Astrocyte of the spinal cord (primary cell): ENCODE results near the gene RALGPS1.
"Not testable (repeated sequence)": the region's sequence is repeated elsewhere in the genome, so short reads cannot be mapped to it uniquely, and the experiment has no call there.

ENCODE experiments used
- DNase-seq: peaks from one replicate; pipeline ENCODE4 v3.0.0; 2011; ENCODE audit warnings: low read depth, low spot score
- H3K4me3 ChIP-seq: 2 replicates; pipeline ENCODE4 v1.5.1; 2011; ENCODE audit warnings: low read depth, mild to moderate bottlenecking, low read length, moderate library complexity
- in situ Hi-C: cut with HindIII; loops from 2 replicates; pipeline ENCODE4 v1.10.0; 2017; ENCODE audit warnings: low sequenced_read_pairs
- TF ChIP-seq, protein P1 (sequence below): IDR thresholded peaks from 2 replicates; pipeline ENCODE4 v1.5.1; 2012; ENCODE audit warnings: low read depth, mild to moderate bottlenecking, low read length, inconsistent platforms

The RALGPS1 gene

DNA sequence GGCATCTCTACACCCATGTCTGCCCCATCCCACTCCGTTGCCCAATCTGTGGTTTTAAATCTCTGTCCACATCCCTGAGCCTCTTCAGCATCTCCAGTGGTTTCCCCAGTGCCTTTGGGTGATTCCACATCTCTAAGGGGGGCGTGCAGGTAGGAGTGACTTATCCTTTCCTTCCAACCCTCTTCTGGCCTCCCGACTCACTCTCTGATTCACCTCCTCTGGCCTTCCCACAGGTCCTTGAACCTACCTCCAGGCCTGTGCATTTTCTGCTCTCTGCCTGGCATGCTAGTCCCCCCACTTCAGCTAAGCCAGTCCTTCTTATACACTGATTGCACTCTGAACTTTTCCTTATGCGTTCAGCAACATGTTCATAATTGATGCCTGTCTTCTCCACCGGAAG is 99.0 kb downstream of the RALGPS1 start:
- DNase-seq: no peak
- H3K4me3 ChIP-seq: no peak overlapping the region
- TF ChIP-seq, protein P1, sequence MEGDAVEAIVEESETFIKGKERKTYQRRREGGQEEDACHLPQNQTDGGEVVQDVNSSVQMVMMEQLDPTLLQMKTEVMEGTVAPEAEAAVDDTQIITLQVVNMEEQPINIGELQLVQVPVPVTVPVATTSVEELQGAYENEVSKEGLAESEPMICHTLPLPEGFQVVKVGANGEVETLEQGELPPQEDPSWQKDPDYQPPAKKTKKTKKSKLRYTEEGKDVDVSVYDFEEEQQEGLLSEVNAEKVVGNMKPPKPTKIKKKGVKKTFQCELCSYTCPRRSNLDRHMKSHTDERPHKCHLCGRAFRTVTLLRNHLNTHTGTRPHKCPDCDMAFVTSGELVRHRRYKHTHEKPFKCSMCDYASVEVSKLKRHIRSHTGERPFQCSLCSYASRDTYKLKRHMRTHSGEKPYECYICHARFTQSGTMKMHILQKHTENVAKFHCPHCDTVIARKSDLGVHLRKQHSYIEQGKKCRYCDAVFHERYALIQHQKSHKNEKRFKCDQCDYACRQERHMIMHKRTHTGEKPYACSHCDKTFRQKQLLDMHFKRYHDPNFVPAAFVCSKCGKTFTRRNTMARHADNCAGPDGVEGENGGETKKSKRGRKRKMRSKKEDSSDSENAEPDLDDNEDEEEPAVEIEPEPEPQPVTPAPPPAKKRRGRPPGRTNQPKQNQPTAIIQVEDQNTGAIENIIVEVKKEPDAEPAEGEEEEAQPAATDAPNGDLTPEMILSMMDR: no peak
- in situ Hi-C loops: no loop called here

DNA sequence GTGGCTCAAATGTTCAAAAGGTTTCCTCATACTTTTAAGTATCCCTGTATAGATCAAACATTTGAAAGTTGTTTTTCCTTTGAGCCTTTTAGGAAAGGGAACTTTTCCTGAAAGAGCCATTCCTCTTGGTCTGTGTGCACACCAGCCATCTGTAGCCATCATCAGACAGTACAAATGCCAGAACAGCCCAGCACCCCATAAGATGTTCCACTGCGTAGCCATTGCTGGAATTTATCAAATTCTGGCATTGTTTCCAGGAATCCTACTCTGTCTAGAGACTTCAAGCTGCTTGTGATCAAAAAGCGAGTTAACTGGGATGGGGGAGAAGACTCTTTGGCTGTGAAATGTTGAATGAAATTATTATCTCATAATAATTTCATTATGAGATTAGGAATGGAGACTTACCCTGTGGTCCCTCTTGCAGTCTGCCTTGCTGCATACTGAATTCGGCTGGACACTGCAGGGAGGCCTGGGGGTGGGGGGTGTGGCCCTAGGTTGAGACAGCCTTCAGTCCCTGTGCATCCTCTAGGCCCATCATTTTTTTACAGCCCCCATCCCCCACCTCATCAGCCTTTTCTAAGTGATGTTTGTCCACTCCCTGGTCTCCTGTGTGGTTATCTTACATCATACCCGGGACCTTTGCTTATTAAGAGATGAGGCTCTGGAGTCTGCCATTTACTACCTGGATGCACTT is 99.8 kb downstream of the RALGPS1 start:
- TF ChIP-seq, protein P1: no peak
- in situ Hi-C loops: no loop called here
- no peak overlapping the region for H3K4me3 ChIP-seq
- no peak for DNase-seq

GRCh38 chr9:127014910-127015540 is 100.4 kb downstream of the RALGPS1 start:
- no peak for DNase-seq
- no peak overlapping the region for H3K4me3 ChIP-seq
- TF ChIP-seq, protein P1: no peak
- in situ Hi-C loops: no loop called here

DNA sequence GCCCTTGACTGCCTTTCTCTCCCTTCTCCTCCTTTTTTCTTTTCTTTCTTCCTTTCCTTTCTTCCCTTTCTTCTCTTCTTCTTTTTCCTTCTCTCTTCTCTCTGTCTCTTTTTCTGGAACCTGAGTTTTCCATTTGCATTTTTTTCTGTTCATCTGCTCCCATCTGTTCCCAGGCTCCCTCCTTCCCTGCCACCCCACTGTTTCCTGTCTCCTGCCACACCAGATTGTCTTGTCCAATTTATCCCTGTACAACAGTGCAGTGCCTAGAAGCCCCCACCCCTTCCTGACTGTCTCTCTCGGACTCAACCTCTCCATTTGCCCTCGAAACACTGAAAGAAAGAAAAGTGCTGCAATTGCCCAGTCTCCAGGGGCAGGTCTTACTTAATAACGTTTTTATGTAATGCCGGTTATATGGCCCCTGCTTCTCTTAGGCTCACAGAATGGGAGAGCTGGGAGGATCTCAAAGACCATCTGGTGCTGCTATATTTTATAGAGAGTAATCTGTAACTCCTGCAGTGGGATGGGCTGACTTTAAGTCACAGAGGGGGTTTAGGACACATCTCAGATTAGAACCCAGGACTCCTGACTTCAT is 101.4 kb downstream of the RALGPS1 start:
- DNase-seq: no peak
- H3K4me3 ChIP-seq: no peak overlapping the region
- in situ Hi-C loops: no loop called here
- TF ChIP-seq, protein P1: no peak

DNA sequence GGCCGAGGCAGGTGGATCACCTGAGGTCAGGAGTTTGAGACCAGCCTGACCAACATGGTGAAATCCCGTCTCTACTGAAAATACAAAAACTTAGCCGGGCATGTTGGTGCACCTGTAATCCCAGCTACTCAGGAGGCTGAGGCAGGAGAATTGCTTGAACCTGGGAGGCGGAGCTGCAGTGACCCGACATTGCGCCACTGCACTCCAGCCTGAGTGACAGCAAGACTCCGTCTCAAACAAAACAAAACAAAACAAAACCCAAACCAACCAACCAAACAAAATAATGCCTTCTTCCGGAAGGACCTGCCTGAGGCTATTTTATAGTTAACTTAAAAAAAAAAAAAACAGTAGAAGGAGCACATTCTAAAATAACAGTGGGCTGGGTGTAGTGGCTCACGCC is 103.4 kb downstream of the RALGPS1 start:
- in situ Hi-C loops, DNase-seq, H3K4me3 ChIP-seq: not testable (repeated sequence)

DNA sequence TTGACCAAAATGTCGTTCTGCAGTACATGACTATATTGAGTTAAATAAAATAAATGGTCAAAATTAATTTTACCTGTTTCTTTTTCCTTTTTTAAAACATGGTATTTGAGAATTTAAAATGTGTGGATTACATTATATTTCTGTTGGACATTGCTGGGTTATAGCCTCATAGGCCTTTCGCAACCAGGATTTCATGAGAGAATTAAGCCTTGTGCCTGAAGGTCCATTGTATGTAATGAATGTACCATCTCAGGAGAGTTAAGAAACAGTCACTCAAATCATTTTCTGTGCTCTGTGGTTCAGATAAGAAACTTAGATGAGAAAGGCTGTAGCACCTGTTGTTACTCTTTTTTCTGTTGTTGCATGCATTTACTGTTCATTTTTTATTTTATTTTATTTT is 104.4 kb downstream of the RALGPS1 start:
- in situ Hi-C loops: no loop called here
- no peak overlapping the region for H3K4me3 ChIP-seq
- no peak for DNase-seq
- TF ChIP-seq, protein P1: no peak
